H1 (cell line): ENCODE data around the gene NKTR. TPM values are rescaled to one million over a fixed set of nuclear protein-coding genes. Genes with fewer than 3 reads are reported as not detected.

Source experiments
- CTCF ChIA-PET: fragments of 300-600 bp; sonication (Branson Sonifier 250); formaldehyde crosslinking; loops from one replicate; lab custom pipeline; 2021; ENCODE audit not compliant: partially characterized antibody; lab: Charles Lee
- POLR2A ChIA-PET: fragments of 300-600 bp; sonication (Branson Sonifier 250); formaldehyde crosslinking; loops from one replicate; lab custom pipeline; 2021; ENCODE audit warnings: inconsistent platforms; ENCODE audit not compliant: partially characterized antibody; lab: Charles Lee
- DNase-seq, 2 experiments: peaks; one replicate each; pipeline versions ENCODE4 v3.0.0 to v3.0.0-alpha.2; 2010 to 2022; ENCODE audit warnings: low spot score in 2 of 2, low read depth in 1 of 2, mixed read lengths in 1 of 2
- FAIRE-seq: peaks from 2 replicates; lab custom pipeline; 2011; peaks lifted over from hg19 to GRCh38; lab: Jason Lieb, UNC
- H2AFZ ChIP-seq: 2 replicates; pipeline ENCODE4 v1.8.1; 2012; ENCODE audit warnings: low read length, inconsistent platforms
- H2AK5ac ChIP-seq: 2 replicates; pipeline ENCODE4 v1.6.1; 2013; ENCODE audit warnings: low read depth, low read length
- H2BK120ac ChIP-seq: replicated peaks from 2 replicates; pipeline ENCODE3; 2013; ENCODE audit warnings: low read depth, low read length, inconsistent platforms
- H2BK12ac ChIP-seq: 2 replicates; pipeline ENCODE4 v1.6.1; 2013; ENCODE audit warnings: low read depth, low read length
- H2BK15ac ChIP-seq: 2 replicates; pipeline ENCODE4 v1.6.1; 2013; ENCODE audit warnings: low read length
- H2BK20ac ChIP-seq: 2 replicates; pipeline ENCODE4 v1.6.1; 2013; ENCODE audit warnings: low read length
- H2BK5ac ChIP-seq: 2 replicates; pipeline ENCODE4 v1.6.1; 2013; ENCODE audit warnings: low read depth, low read length
- H3K14ac ChIP-seq: 2 replicates; pipeline ENCODE4 v1.6.1; 2013; ENCODE audit warnings: inconsistent platforms; ENCODE audit not compliant: insufficient read length
- H3K18ac ChIP-seq: 2 replicates; pipeline ENCODE4 v1.6.1; 2013; ENCODE audit warnings: low read length; ENCODE audit errors: extremely low read depth
- H3K23ac ChIP-seq: 2 replicates; pipeline ENCODE4 v1.6.1; 2013; ENCODE audit warnings: inconsistent platforms; ENCODE audit not compliant: insufficient read length
- H3K23me2 ChIP-seq: 2 replicates; pipeline ENCODE4 v1.6.1; 2013; ENCODE audit warnings: low read depth, low read length
- H3K27ac ChIP-seq: 2 replicates; pipeline ENCODE4 v1.6.1; 2011; ENCODE audit warnings: low read depth, low read length, inconsistent platforms
- H3K27me3 ChIP-seq, 4 experiments: replicated peaks in 1 of 4; 1 replicate in 1 of 4; 2 replicates in 3 of 4; pipeline versions ENCODE4 v1.6.1 to v1.8.1; 2011 to 2013; ENCODE audit warnings: low read length in 3 of 4, mild to moderate bottlenecking in 3 of 4, inconsistent platforms in 2 of 4, mixed read lengths in 2 of 4, moderate library complexity in 1 of 4; ENCODE audit not compliant: control insufficient read depth in 3 of 4, insufficient read depth in 3 of 4; ENCODE audit errors: extremely low read depth in 1 of 4
- H3K36me3 ChIP-seq, 4 experiments: 2 replicates each; pipeline versions ENCODE4 v1.6.1 to v1.8.1; 2011 to 2013; ENCODE audit warnings: mild to moderate bottlenecking in 4 of 4, low read length in 3 of 4, moderate library complexity in 2 of 4, control low read depth in 1 of 4, inconsistent platforms in 1 of 4; ENCODE audit not compliant: insufficient read depth in 4 of 4, control insufficient read depth in 2 of 4
- H3K4ac ChIP-seq: replicated peaks from 2 replicates; pipeline ENCODE3; 2013; ENCODE audit warnings: low read length, low read depth, mixed read lengths, inconsistent platforms; ENCODE audit not compliant: insufficient read length
- H3K4me1 ChIP-seq, 4 experiments: replicated peaks in 1 of 4; 1 replicate in 1 of 4; 2 replicates in 3 of 4; pipeline versions ENCODE4 v1.6.1 to v1.8.1; 2011 to 2013; ENCODE audit warnings: low read length in 3 of 4, inconsistent platforms in 2 of 4, mixed read lengths in 1 of 4; ENCODE audit not compliant: insufficient read depth in 4 of 4, control insufficient read depth in 3 of 4
- H3K4me2 ChIP-seq, 2 experiments: 2 replicates each; pipeline versions ENCODE4 v1.6.1 to v1.8.1; 2011 to 2013; ENCODE audit warnings: low read depth in 2 of 2, low read length in 2 of 2, control low read depth in 1 of 2, inconsistent platforms in 1 of 2, mild to moderate bottlenecking in 1 of 2; ENCODE audit not compliant: insufficient read depth in 1 of 2
- H3K4me3 ChIP-seq, 4 experiments: fragments of 200-600, 300-600 bp in 1 of 4; sonication (generic), shearing (Covaris generic), sonication (Bioruptor Twin) in 1 of 4; 2 replicates each; pipeline versions ENCODE4 v1.5.1 to v1.8.1; 2011 to 2016; ENCODE audit warnings: low read length in 4 of 4, low read depth in 3 of 4, control low read depth in 2 of 4, inconsistent platforms in 2 of 4, mild to moderate bottlenecking in 2 of 4, mixed read lengths in 1 of 4, moderate library complexity in 1 of 4; ENCODE audit not compliant: insufficient read depth in 2 of 4; ENCODE audit errors: extremely low read depth in 1 of 4
- H3K56ac ChIP-seq: replicated peaks from 2 replicates; pipeline ENCODE3; 2013; ENCODE audit warnings: low read depth, mild to moderate bottlenecking, mixed read lengths, low read length, inconsistent platforms; ENCODE audit not compliant: insufficient read length
- H3K79me1 ChIP-seq: 2 replicates; pipeline ENCODE4 v1.6.1; 2013; ENCODE audit warnings: low read depth, low read length, control low read depth
- H3K79me2 ChIP-seq, 2 experiments: 2 replicates each; pipeline versions ENCODE4 v1.6.1 to v1.8.1; 2012 to 2013; ENCODE audit warnings: low read length in 2 of 2, mild to moderate bottlenecking in 2 of 2, inconsistent platforms in 1 of 2; ENCODE audit not compliant: insufficient read depth in 2 of 2, control insufficient read depth in 1 of 2
- H3K9ac ChIP-seq, 4 experiments: replicated peaks in 1 of 4; 1 replicate in 1 of 4; 2 replicates in 3 of 4; pipeline versions ENCODE4 v1.6.1 to v1.8.1; 2011 to 2013; ENCODE audit warnings: low read depth in 3 of 4, low read length in 3 of 4, control low read depth in 2 of 4, mild to moderate bottlenecking in 2 of 4, moderate library complexity in 2 of 4, inconsistent platforms in 1 of 4; ENCODE audit errors: extremely low read depth in 1 of 4
- H3K9me3 ChIP-seq, 2 experiments: 2 replicates each; pipeline versions ENCODE4 v1.6.1 to v1.8.1; 2012 to 2013; ENCODE audit warnings: mild to moderate bottlenecking in 2 of 2, moderate library complexity in 2 of 2, control low read depth in 1 of 2, inconsistent platforms in 1 of 2, low read depth in 1 of 2, low read length in 1 of 2, mixed read lengths in 1 of 2; ENCODE audit not compliant: insufficient read depth in 2 of 2
- H4K20me1 ChIP-seq, 2 experiments: replicated peaks in 1 of 2; 2 replicates each; pipeline versions ENCODE3 to v1.8.1; 2011 to 2013; ENCODE audit warnings: inconsistent platforms in 2 of 2, low read length in 2 of 2, mild to moderate bottlenecking in 1 of 2; ENCODE audit not compliant: insufficient read depth in 2 of 2, control insufficient read depth in 1 of 2
- H4K5ac ChIP-seq: 2 replicates; pipeline ENCODE4 v1.6.1; 2013; ENCODE audit warnings: low read length, low read depth, mixed read lengths, inconsistent platforms; ENCODE audit not compliant: insufficient read length
- H4K8ac ChIP-seq: 2 replicates; pipeline ENCODE4 v1.8.0; 2013; ENCODE audit warnings: mild to moderate bottlenecking, moderate library complexity, low read length, inconsistent platforms; ENCODE audit not compliant: insufficient read depth; ENCODE audit errors: extremely low read depth
- H4K91ac ChIP-seq: replicated peaks from 2 replicates; pipeline ENCODE3; 2013; ENCODE audit warnings: low read length, mixed read lengths, inconsistent platforms; ENCODE audit not compliant: insufficient read length
- FOSL1 ChIP-seq: IDR thresholded peaks from 2 replicates; pipeline ENCODE4 v1.6.1; 2011; ENCODE audit warnings: mild to moderate bottlenecking, low read depth, low read length, moderate library complexity; ENCODE audit not compliant: insufficient read depth
- HDAC2 ChIP-seq, 2 experiments: fragments of 300-600 bp in 1 of 2; sonication (generic) in 1 of 2; IDR thresholded peaks; 2 replicates each; pipeline ENCODE4 v1.6.1; 2011 to 2012; ENCODE audit warnings: low read depth in 2 of 2, low read length in 2 of 2, mild to moderate bottlenecking in 2 of 2, moderate library complexity in 2 of 2, borderline replicate concordance in 1 of 2, inconsistent platforms in 1 of 2
- KDM1A ChIP-seq: fragments of 200-600, 300-600 bp; sonication (generic); IDR thresholded peaks from 2 replicates; pipeline ENCODE4 v1.7.1; 2016; ENCODE audit warnings: mild to moderate bottlenecking, low read length, borderline replicate concordance
- PHF8 ChIP-seq: fragments of 200-600 bp; sonication (generic); conservative IDR thresholded peaks from 2 replicates; pipeline ENCODE4 v1.7.1; 2012; ENCODE audit warnings: low read depth, mild to moderate bottlenecking, inconsistent platforms, low read length, moderate library complexity
- WGBS, 2 experiments: shearing (Covaris generic) in 1 of 2; methylation state at CpG; one replicate each; pipeline versions ENCODE4 v1.1.6 to v1.1.7; 2013 to 2015; ENCODE audit warnings: low lambda C conversion rate in 2 of 2, mixed read lengths in 2 of 2, inconsistent platforms in 1 of 2, low coverage in 1 of 2, missing lambda C conversion rate in 1 of 2; ENCODE audit not compliant: insufficient replicate concordance in 2 of 2, insufficient coverage in 1 of 2, insufficient read length in 1 of 2; ENCODE audit errors: extremely low coverage in 1 of 2, missing lambda C conversion rate in 1 of 2; 5-methylcytosine and 5-hydroxymethylcytosine counted together
- polyA plus RNA-seq, 7 experiments: library from polyadenylated mRNA; depleted of rRNA in 3 of 7; stranded (reverse) in 5 of 7; unstranded in 2 of 7; fragments of >200 nt in 5 of 7; fragments of 200-250 nt in 2 of 7; gene quantifications; 1 replicate in 5 of 7; 2 replicates in 1 of 7; 4 replicates in 1 of 7; pipeline versions ENCODE4 v1.2.1 to v1.2.3, GENCODE V29; 2011 to 2013; ENCODE audit warnings: missing spikeins in 2 of 7, mixed read lengths in 2 of 7
- total RNA-seq: library from RNA; stranded (reverse); fragmentation: NEBNext Ultra II Directional; extraction: Animal tissue kit (Norgen Biotek cat#: 25700); gene quantifications from 2 replicates; pipeline ENCODE4 v1.2.1, GENCODE V29; 2021
- TF ChIP-seq, protein P1 (sequence below): IDR thresholded peaks from 2 replicates; pipeline ENCODE4 v1.6.1; 2012; ENCODE audit warnings: low read length, inconsistent platforms

Gene NKTR
- total and polyA plus RNA-seq, 2 of the 8 experiments (the other 6 are each of a cell fraction or from before 2014, with no cell fraction given): 24.1 to 62.2 TPM

DNA sequence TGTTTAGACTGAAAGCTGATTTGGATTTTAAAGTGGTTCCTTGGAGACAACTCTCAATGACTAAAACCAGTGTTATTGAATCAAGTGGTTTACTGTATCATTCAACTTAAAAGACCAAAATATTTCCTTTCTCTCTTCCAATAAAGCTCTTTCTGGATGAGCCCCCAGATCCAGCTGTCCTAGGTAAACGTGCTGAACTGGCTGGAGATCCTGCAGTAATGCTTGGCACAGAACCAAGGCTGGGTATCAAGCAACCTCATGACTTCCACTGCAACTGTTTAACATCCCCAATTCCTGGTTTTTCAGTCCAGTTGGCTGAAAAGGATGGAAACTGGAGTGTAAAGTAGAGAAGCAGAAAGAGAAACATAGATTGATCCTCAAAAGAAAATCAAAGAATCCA, 47.7 kb upstream of the NKTR start:
- Histone ChIP-seq H3K27ac (no peak overlapping the region), H3K9me3 (no peaks in the 10 kb centered on the region), H2BK15ac (no peak overlapping the region), H3K4me1 (no peaks in the 10 kb centered on the region), H3K4me3 (no peak overlapping the region), H3K23me2 (no peaks in the 10 kb centered on the region), H4K5ac (no peak overlapping the region), H2AK5ac (no peak overlapping the region), H3K14ac (no peak overlapping the region), H3K79me2 (no peaks in the 10 kb centered on the region), H2AFZ (no peak overlapping the region), H4K91ac (no peak overlapping the region), H2BK12ac (no peak overlapping the region), H3K4ac (no peak overlapping the region), H2BK20ac (no peak overlapping the region), H2BK5ac (no peak overlapping the region), H3K56ac (no peak overlapping the region), H2BK120ac (no peak overlapping the region), H3K36me3 (peaks cover 10 to 59% (median 40%) of the 10 kb centered on the region in 4 experiments), H3K9ac (no peak overlapping the region), H3K4me2 (no peak overlapping the region), H3K79me1 (no peaks in the 10 kb centered on the region; the same call in 1 of the 2 replicates), H3K23ac (no peak overlapping the region), H4K8ac (no peak overlapping the region), H3K18ac (no peak overlapping the region), H3K27me3 (no peaks in the 10 kb centered on the region), H4K20me1 (peaks cover 0 to 2% of the 10 kb centered on the region in 2 experiments)
- POLR2A ChIA-PET: no interaction called here
- 83% methylated on average over 1 of the region's 1 CpG; no CpG with 5 or more reads in 1 of the 2 experiments for WGBS, 2 experiments
- CTCF ChIA-PET: interaction anchor here (0.9 to 23.9 kb wide), 6 partner anchors 12 to 361 kb away, joined by 3 to 458 read pairs (median 4); no protein-coding TSS in a partner anchor
- TF ChIP-seq HDAC2 (IDR thresholded peaks at IDR 0.05; ENCODE audit: borderline replicate concordance in 1 of 2, low read depth in 2 of 2, low read length in 2 of 2): no peak
- TF ChIP-seq, protein P1, sequence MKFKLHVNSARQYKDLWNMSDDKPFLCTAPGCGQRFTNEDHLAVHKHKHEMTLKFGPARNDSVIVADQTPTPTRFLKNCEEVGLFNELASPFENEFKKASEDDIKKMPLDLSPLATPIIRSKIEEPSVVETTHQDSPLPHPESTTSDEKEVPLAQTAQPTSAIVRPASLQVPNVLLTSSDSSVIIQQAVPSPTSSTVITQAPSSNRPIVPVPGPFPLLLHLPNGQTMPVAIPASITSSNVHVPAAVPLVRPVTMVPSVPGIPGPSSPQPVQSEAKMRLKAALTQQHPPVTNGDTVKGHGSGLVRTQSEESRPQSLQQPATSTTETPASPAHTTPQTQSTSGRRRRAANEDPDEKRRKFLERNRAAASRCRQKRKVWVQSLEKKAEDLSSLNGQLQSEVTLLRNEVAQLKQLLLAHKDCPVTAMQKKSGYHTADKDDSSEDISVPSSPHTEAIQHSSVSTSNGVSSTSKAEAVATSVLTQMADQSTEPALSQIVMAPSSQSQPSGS: no peak
- TF ChIP-seq PHF8: no peak
- no peak for TF ChIP-seq FOSL1
- no peak for TF ChIP-seq KDM1A
- FAIRE-seq (no peak), DNase-seq (no peak)
